HG03571 (cell line): ENCODE results near the gene HEXD.
"Not testable (repeated sequence)": the region's sequence is repeated elsewhere in the genome, so short reads cannot be mapped to it uniquely, and the experiment has no call there.

Experiments
- ATAC-seq: cut with Tn5 transposase; IDR thresholded peaks from one replicate; pipeline ENCODE4 v1.9.1; 2021; ENCODE audit not compliant: unreplicated experiment

HEXD gene

DNA sequence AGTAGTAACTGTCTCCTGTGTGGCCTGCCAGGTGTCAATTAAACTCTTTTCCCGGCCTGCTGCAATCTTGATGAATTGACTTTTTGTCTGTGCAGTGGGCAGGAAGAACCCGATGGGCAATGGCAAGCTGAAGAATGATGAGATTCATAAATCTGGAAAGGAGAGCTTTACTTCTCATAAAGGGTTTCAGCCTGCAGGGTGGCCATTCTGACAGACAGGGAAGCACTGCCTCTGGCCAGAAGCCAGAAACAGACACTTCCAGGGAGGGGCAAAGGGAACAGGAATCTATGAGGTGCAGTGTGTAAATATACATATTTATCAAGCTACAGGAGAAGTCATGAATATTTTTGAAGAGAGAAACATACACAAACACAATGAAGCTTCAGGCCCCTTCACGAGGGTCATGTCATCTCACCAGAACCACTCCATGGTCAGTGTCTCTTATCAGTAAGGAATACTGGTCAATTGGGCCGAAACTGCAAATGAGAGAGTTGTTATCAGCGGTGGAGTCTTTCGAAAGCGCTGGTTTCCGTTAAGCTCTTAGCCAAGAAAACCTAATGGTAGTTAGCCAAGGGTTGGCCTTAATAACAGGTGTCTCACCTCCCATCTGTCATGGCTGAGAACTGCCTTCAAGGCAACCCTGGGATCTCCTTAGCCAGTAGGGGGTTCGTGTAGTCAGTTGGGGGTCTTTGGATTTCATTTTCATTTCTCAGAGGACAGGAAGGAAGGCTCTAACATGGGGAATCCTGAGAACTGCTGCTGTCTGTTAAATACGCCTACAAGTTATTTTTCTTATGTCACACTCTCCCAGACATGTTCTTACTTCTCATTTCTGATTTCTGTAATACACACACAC lies 39.2 kb downstream of the HEXD start:
- no peak for ATAC-seq

GRCh38 chr17:82457929-82458178 lies 39.7 kb downstream of the HEXD start:
- no peak for ATAC-seq

DNA sequence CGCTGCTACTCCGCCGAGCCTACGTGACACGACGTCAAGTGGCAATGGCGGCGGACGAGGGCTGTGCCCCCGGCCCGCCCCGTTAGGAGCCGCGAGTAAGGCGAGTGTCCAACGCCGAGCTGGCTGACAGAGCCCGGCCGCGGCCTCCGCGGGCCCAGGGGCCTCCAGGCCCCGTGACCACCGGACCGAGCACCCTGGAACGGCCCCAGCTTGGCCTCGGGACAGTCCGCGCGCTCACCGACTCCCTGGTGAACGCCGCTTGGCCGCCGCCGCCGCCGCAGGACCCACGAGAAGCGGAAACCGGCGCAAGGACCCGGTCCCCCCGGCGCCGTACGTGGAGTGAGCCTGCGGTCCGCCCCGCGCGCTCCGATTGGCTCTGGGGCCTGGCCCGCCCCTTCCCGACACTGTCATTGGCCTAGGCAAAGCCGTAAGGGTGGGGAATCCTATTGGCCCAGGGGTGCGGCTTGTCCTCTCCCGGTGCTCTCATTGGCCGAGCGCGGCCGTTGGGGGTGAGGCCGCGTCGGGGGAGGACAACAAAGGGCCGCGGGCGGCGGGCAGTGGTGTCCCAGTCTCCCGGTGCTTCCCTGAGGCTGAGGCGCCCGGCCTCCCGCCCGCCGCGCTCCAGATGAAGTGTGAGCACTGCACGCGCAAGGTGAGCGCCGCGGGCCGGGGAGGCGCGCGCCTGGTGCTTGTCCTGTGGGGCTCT lies 40.2 kb downstream of the HEXD start, which contains the start of gene NARF:
Gene NARF, plus strand, starts transcription at position 563 of the 706 bp plus-strand sequence. Its CDS starts 63 bp downstream, at position 626.
- ATAC-seq: peak; percentile 84

- peak; percentile 17 for ATAC-seq
Observed at GRCh38 chr17:82458885-82459424, 40.8 kb downstream of the HEXD start.

DNA sequence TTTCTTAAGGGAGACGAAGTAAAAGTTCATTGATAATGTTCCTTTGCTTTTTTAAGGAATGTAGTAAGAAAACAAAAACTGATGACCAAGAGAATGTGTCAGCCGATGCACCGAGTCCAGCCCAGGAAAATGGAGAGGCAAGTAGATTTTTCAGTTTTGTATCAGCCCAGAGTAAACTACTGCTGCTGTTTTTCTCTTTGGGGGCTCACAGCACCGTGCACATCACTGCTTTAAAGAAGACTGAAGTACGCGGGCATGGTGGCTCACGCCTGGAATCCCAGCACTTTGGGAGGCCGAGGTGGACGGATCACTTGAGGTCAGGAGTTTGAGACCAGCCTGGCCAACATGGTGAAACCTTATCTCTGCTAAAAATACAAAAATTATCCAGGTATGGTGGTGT lies 41.8 kb downstream of the HEXD start:
- not testable (repeated sequence) for ATAC-seq

- ATAC-seq: no peak
Observed at GRCh38 chr17:82461827-82462524, 43.8 kb downstream of the HEXD start.

DNA sequence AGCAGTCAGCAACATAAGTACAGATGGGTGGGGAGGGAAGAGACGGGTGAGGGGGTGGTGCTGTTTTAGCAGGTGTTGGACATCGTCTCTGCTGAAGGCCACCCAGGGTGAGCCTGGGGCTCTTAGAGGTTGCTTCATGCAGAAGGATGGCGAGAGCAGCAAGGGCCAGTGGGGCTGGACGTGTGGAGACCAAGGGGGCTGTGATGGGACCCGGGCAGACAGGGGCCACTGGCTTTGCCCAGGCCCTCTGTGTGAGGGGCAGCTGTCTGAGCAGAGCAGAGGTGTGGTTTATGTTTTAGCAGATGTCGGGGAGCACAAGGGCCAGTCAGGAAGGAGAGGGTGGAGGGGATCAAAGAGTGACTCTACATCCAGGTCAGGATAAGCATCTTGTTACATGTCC lies 45.2 kb downstream of the HEXD start:
- ATAC-seq: no peak

GRCh38 chr17:82463925-82464566 lies 45.9 kb downstream of the HEXD start:
- no peak for ATAC-seq

GRCh38 chr17:82464567-82464929 lies 46.4 kb downstream of the HEXD start:
- ATAC-seq: no peak

DNA sequence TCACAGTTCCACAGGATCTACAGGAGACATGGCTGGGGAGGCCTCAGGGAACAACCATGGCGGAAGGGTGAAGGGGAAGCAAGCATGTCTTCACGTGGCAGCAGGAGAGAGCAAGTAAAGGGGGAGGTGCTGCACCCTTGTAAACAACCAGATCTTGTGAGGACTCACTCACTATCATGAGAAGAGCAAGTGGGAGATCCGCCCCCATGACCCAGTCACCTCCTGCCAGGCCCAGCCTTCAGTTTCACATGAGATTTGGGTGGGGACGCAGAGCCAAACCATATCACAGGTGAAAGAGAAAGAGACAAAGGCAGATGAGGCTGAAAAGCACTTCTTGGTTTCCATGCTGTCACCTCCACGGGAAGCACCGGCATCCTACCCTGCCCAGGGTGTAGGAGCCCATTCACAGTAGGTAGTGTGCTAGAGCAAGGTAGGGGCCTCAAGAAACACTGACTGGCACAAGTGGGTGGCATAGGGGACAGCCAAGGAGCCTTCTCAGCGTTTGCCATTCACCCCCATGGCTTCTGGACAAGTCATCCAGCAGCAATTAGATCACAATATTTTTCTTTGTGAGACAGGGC lies 47.0 kb downstream of the HEXD start:
- ATAC-seq: no peak

GRCh38 chr17:82468692-82469091 lies 50.5 kb downstream of the HEXD start:
- no peak for ATAC-seq

GRCh38 chr17:82470065-82470464 lies 51.9 kb downstream of the HEXD start:
- no peak for ATAC-seq

- no peak for ATAC-seq
Observed at GRCh38 chr17:82474223-82475010, 56.3 kb downstream of the HEXD start.

DNA sequence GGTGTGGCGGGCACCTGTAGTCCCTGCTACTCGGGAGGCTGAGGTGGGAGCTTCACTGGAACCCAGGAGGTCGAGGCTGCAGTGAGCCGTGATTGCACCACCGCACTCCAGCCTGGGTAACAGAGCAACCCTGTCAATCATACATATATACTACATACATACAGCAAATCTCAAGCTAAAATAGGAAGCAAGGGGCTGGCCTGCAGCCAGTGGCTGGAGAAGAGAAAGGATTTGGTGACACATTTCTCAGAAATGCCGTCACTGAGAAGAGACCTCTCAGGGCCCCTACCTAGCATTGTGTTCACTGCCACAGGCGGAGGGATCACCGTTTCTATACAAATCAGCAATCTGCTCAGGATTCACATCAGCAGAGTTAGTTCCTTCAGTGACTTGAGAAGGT lies 57.3 kb downstream of the HEXD start:
- no peak for ATAC-seq

DNA sequence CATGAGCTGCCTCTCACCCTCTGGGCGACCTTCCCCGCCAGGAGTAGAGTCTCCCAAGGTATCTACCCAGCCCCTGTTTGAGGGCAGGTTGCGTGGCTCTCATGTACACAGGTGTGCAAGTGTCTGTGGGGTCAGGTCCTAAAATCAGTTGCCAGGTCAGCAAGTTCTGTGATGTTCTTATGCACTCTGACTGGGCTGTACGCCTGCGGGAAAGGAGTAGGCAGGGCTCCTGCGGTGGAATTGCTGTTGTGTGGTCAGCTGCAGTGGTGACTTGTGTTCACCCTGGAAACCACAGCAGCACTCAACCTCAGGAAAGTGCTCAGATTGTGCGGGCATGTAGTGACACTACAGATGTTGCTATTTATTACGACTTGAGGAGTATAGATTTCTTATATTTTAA lies 59.8 kb downstream of the HEXD start:
- no peak for ATAC-seq

DNA sequence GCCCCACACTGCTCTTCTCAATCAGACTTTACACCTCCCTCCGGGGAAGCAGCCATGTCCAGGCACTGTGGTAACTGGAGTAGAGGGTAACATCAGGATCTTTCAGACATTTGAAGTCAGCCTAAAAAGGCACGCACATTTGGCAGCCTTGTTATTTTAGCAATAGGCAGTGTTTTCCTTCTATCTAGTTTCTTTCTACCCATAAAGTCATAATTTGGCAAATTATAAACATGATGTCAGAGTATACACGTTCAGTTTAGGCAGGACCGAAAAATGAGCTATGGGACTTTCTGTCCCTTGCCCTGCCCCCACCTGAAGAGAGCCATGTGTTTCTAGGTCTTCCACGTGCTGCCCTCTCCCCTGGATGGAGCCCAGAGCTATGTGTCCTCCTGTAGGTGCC lies 61.5 kb downstream of the HEXD start:
- ATAC-seq: no peak

DNA sequence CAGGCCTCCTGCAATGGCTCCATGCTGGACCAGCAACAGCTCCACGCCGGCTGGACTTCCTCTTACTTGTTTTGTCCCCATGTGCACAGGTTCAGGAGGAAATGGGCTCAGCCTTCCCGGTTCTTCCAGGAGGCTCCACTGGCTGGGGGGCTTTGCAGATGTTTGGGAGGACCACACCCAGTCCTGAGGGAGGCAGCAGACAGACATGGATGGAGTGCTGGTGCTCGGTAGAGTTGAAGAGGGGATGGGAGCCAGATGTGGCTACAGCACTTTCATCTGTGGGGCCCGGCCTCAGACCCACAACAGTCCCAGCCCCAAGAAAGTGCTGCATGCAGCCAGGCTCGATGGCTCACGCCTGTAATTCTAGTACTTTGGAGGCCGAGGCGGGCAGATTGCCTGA lies 62.2 kb downstream of the HEXD start:
- no peak for ATAC-seq

DNA sequence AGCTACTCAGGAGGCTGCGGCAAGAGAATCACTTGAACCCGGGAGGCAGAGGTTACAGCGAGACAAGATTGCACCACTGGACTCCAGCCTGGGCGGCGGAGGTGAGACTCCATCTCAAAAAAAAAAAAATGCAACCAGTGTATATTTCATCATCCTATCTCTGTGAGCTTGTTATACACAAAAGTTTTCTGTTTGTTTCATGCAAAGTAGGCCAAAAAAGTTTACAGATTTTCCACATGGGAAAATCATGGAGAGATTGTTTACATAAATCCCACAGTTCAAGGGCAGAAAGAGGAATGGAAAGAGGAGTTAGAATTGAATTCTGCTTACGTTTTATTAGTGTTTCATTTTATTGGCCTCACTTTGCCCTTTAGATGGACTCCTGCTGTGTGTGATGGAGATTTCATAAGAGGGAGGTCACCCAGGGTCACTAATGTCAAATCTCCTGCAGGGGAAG lies 65.1 kb downstream of the HEXD start:
- ATAC-seq: no peak

GRCh38 chr17:82483836-82484235 lies 65.7 kb downstream of the HEXD start:
- ATAC-seq: no peak
